SK-N-SH (cell line): ENCODE results near the gene PRXL2B. TPM values are rescaled to one million over a fixed set of nuclear protein-coding genes. Genes with fewer than 3 reads are reported as not detected.
A peak's percentile ranks its signal among the peaks of the same experiment; 100 is the strongest.

Source experiments
- CTCF ChIA-PET: fragments of 300-600, 350-600 bp; formaldehyde crosslinking; extraction: SDS; loops from one replicate; lab custom pipeline; 2021; lab: Yijun Ruan, JAX
- POLR2A ChIA-PET: fragments of 350-600 bp; sonication (Branson Sonifier 250); formaldehyde crosslinking; extraction: SDS; loops from one replicate; lab custom pipeline; 2020; ENCODE audit warnings: antibody characterized with exemption, inconsistent platforms; lab: Yijun Ruan, JAX
- DNase-seq: peaks from one replicate; pipeline ENCODE4 v3.0.0; 2012
- H2AFZ ChIP-seq: fragments of 200-600 bp; sonication (generic); 2 replicates; pipeline ENCODE4 v1.8.1; 2016; ENCODE audit warnings: antibody characterized with exemption, mild to moderate bottlenecking, low read depth
- H3F3A ChIP-seq: fragments of 200-600 bp; sonication (generic); replicated peaks from 2 replicates; pipeline ENCODE3; 2016; ENCODE audit warnings: antibody characterized with exemption, mild to moderate bottlenecking; ENCODE audit not compliant: insufficient read depth
- H3K27ac ChIP-seq, 2 experiments: fragments of 200-500 bp in 1 of 2; fragments of 200-600 bp in 1 of 2; sonication (Bioruptor generic) in 1 of 2; sonication (generic), shearing (Covaris generic) in 1 of 2; 2 replicates each; pipeline versions ENCODE4 v1.5.1 to v1.6.1; 2014 to 2016; ENCODE audit warnings: low read depth in 2 of 2, inconsistent platforms in 1 of 2, low read length in 1 of 2, mild to moderate bottlenecking in 1 of 2, mixed read lengths in 1 of 2
- H3K27me3 ChIP-seq: fragments of 200-600 bp; sonication (generic), shearing (Covaris generic); 2 replicates; pipeline ENCODE4 v1.6.1; 2016; ENCODE audit warnings: mixed run types; ENCODE audit not compliant: insufficient read depth
- H3K36me3 ChIP-seq, 2 experiments: fragments of 200-500 bp in 1 of 2; fragments of 200-600 bp in 1 of 2; sonication (Bioruptor generic) in 1 of 2; sonication (generic) in 1 of 2; replicated peaks in 1 of 2; 2 replicates each; pipeline versions ENCODE3 to v1.5.1; 2014 to 2016; ENCODE audit warnings: low read length in 1 of 2, mild to moderate bottlenecking in 1 of 2; ENCODE audit not compliant: insufficient read depth in 2 of 2, control insufficient read depth in 1 of 2
- H3K4me1 ChIP-seq, 2 experiments: fragments of 200-500 bp in 1 of 2; fragments of 200-600 bp in 1 of 2; sonication (Bioruptor generic) in 1 of 2; sonication (generic), shearing (Covaris generic) in 1 of 2; 2 replicates each; pipeline versions ENCODE4 v1.5.1 to v1.6.1; 2014 to 2016; ENCODE audit warnings: low read depth in 1 of 2, low read length in 1 of 2, mixed run types in 1 of 2; ENCODE audit not compliant: insufficient read depth in 2 of 2, control insufficient read depth in 1 of 2
- H3K4me2 ChIP-seq: fragments of 200-600 bp; sonication (generic), shearing (Covaris generic); 2 replicates; pipeline ENCODE4 v1.6.1; 2017; ENCODE audit warnings: mixed run types
- H3K4me3 ChIP-seq, 2 experiments: fragments of 200-500 bp in 1 of 2; fragments of 200-600 bp in 1 of 2; sonication (Bioruptor generic) in 1 of 2; sonication (generic), shearing (Covaris generic) in 1 of 2; 2 replicates each; pipeline versions ENCODE4 v1.5.1 to v1.8.1; 2014 to 2016; ENCODE audit warnings: low read depth in 2 of 2, inconsistent platforms in 1 of 2, low read length in 1 of 2, mild to moderate bottlenecking in 1 of 2, mixed read lengths in 1 of 2, moderate library complexity in 1 of 2
- H3K79me2 ChIP-seq: fragments of 200-600 bp; sonication (generic); 2 replicates; pipeline ENCODE4 v1.8.1; 2017; ENCODE audit warnings: mild to moderate bottlenecking; ENCODE audit not compliant: insufficient read depth
- H3K9ac ChIP-seq: fragments of 200-600 bp; sonication (generic); 2 replicates; pipeline ENCODE4 v1.6.1; 2017; ENCODE audit warnings: mixed run types
- H3K9me2 ChIP-seq: fragments of 200-600 bp; sonication (generic); 2 replicates; pipeline ENCODE4 v1.6.1; 2017; ENCODE audit warnings: mixed run types
- H3K9me3 ChIP-seq: fragments of 200-600 bp; sonication (generic); 2 replicates; pipeline ENCODE4 v1.6.1; 2017; ENCODE audit warnings: mixed run types, mild to moderate bottlenecking, moderate library complexity
- H4K20me1 ChIP-seq: fragments of 200-600 bp; sonication (generic); 2 replicates; pipeline ENCODE4 v1.6.1; 2017; ENCODE audit warnings: mild to moderate bottlenecking, mixed run types; ENCODE audit not compliant: insufficient read depth
- CTCF ChIP-seq: fragments of 200-600 bp; sonication (generic); IDR thresholded peaks from 2 replicates; pipeline ENCODE4 v1.6.1; 2017; ENCODE audit warnings: antibody characterized with exemption, mild to moderate bottlenecking, moderate library complexity
- EZH2phosphoT487 ChIP-seq: fragments of 200-600 bp; sonication (generic); IDR thresholded peaks from 2 replicates; pipeline ENCODE4 v1.6.1; 2017; ENCODE audit warnings: low read depth, mixed run types, mild to moderate bottlenecking, antibody characterized with exemption, moderate library complexity, borderline replicate concordance
- FOSL2 ChIP-seq: IDR thresholded peaks from 2 replicates; pipeline ENCODE4 v1.4.0; 2012; ENCODE audit warnings: low read depth, mild to moderate bottlenecking, moderate library complexity, borderline replicate concordance
- JUND ChIP-seq: IDR thresholded peaks from 2 replicates; pipeline ENCODE4 v1.4.0; 2012
- MAX ChIP-seq: IDR thresholded peaks from 2 replicates; pipeline ENCODE4 v1.4.0; 2012; ENCODE audit warnings: low read depth
- NFIC ChIP-seq: IDR thresholded peaks from 2 replicates; pipeline ENCODE4 v1.4.0; 2012; ENCODE audit warnings: borderline replicate concordance
- POLR2AphosphoS5 ChIP-seq: IDR thresholded peaks from 2 replicates; pipeline ENCODE4 v1.6.1; 2012; ENCODE audit warnings: low read depth, low read length
- RAD21 ChIP-seq: IDR thresholded peaks from 2 replicates; pipeline ENCODE4 v1.6.1; 2012; ENCODE audit warnings: mild to moderate bottlenecking, low read length
- RFX5 ChIP-seq: IDR thresholded peaks from 2 replicates; pipeline ENCODE4 v1.6.1; 2012; ENCODE audit warnings: mild to moderate bottlenecking, improper control_type of control experiment, low read length
- SIN3A ChIP-seq: IDR thresholded peaks from 2 replicates; pipeline ENCODE4 v1.6.1; 2012; ENCODE audit warnings: low read depth, mild to moderate bottlenecking, low read length, moderate library complexity, borderline replicate concordance
- SMC3 ChIP-seq: IDR thresholded peaks from 2 replicates; pipeline ENCODE4 v1.6.1; 2012; ENCODE audit warnings: low read depth, low read length, improper control_type of control experiment
- TAF1 ChIP-seq: IDR thresholded peaks from 2 replicates; pipeline ENCODE4 v1.6.1; 2012; ENCODE audit warnings: low read depth, mild to moderate bottlenecking, low read length, moderate library complexity, borderline replicate concordance
- TCF12 ChIP-seq: IDR thresholded peaks from 2 replicates; pipeline ENCODE4 v1.4.0; 2012
- TEAD4 ChIP-seq: IDR thresholded peaks from 2 replicates; pipeline ENCODE4 v1.4.0; 2012; ENCODE audit warnings: mild to moderate bottlenecking, borderline replicate concordance; ENCODE audit not compliant: insufficient read depth
- USF1 ChIP-seq: IDR thresholded peaks from 2 replicates; pipeline ENCODE4 v1.4.0; 2012; ENCODE audit warnings: low read depth, borderline replicate concordance
- ZBTB33 ChIP-seq: IDR thresholded peaks from 2 replicates; pipeline ENCODE4 v1.4.0; 2012; ENCODE audit warnings: low read depth, borderline replicate concordance
- WGBS: methylation state at CpG from one replicate; pipeline ENCODE4 v1.1.6; 2017; ENCODE audit warnings: low lambda C conversion rate; 5-methylcytosine and 5-hydroxymethylcytosine counted together
- polyA plus RNA-seq, 3 experiments: library from polyadenylated mRNA; depleted of rRNA; stranded (reverse); fragments of >200 nt; gene quantifications; 2 replicates each; pipeline ENCODE4 v1.2.3, GENCODE V29; 2012

PRXL2B gene
- polyA plus RNA-seq, 1 of the 3 experiments (the other 2 are of a cell fraction): 33.7 TPM

GRCh38 chr1:2553871-2554620 is 32.5 kb upstream of the PRXL2B start:
- no peak overlapping the region for H3K4me3 ChIP-seq
- DNase-seq: no peak
- ChIA-PET POLR2A (no interaction called here), CTCF (interaction anchor here (0.6 to 3.3 kb wide), 5 partner anchors 11 to 870 kb away, joined by 3 to 16 read pairs (median 6); no protein-coding TSS in a partner anchor)
- H4K20me1 ChIP-seq: no peaks in the 10 kb centered on the region
- no peak overlapping the region for H3K4me2 ChIP-seq
- H3F3A ChIP-seq: no peaks in the 10 kb centered on the region
- H3K9ac ChIP-seq: no peak overlapping the region
- H3K36me3 ChIP-seq: no peaks in the 10 kb centered on the region
- H3K9me2 ChIP-seq: no peaks in the 10 kb centered on the region
- no peak overlapping the region for H2AFZ ChIP-seq
- H3K27me3 ChIP-seq: no peaks in the 10 kb centered on the region
- no peaks in the 10 kb centered on the region for H3K79me2 ChIP-seq
- no peak overlapping the region for H3K27ac ChIP-seq
- 68% methylated on average over 21 of the region's 30 CpGs for WGBS
- peaks cover 0 to 4% of the 10 kb centered on the region in 2 experiments; a peak in 1 of 4 replicates for H3K4me1 ChIP-seq
- no peak for TF ChIP-seq TCF12
- no peak for TF ChIP-seq MAX
- TF ChIP-seq RFX5: no peak
- no peak for TF ChIP-seq EZH2phosphoT487
- no peak for TF ChIP-seq TAF1
- H3K9me3 ChIP-seq: no peaks in the 10 kb centered on the region

GRCh38 chr1:2554621-2555387 is 31.8 kb upstream of the PRXL2B start:
- 73% methylated on average over 8 of the region's 19 CpGs for WGBS
- Histone ChIP-seq H3K9me3 (no peaks in the 10 kb centered on the region), H3K4me2 (no peak overlapping the region), H3K36me3 (no peaks in the 10 kb centered on the region), H4K20me1 (no peaks in the 10 kb centered on the region), H3K4me3 (no peak overlapping the region), H3K9ac (no peak overlapping the region), H3K9me2 (no peaks in the 10 kb centered on the region)
- POLR2A ChIA-PET: no interaction called here
- CTCF ChIA-PET: interaction anchor here (0.6 to 3.3 kb wide), 8 partner anchors 10 to 870 kb away, joined by 3 to 16 read pairs (median 6); no protein-coding TSS in a partner anchor
- no peak for TF ChIP-seq ZBTB33
- TF ChIP-seq RAD21: peak; percentile 67
- TF ChIP-seq POLR2AphosphoS5: no peak
- peak; percentile 30 for TF ChIP-seq CTCF
- peak; percentile 49; the same call in 1 of the 2 replicates for TF ChIP-seq SMC3
- no peak for TF ChIP-seq SIN3A
- TF ChIP-seq FOSL2: no peak
- TF ChIP-seq JUND: no peak
- no peak for TF ChIP-seq USF1
- no peak for TF ChIP-seq TEAD4
- TF ChIP-seq NFIC: no peak
- TF ChIP-seq, all 33 proteins: peak for 3
- no peak overlapping the region for H2AFZ ChIP-seq
- H3K27ac ChIP-seq: no peak overlapping the region
- DNase-seq: peak; percentile 77
- H3K79me2 ChIP-seq: no peaks in the 10 kb centered on the region
- no peaks in the 10 kb centered on the region for H3K27me3 ChIP-seq
- no peaks in the 10 kb centered on the region for H3F3A ChIP-seq
- peaks cover 0 to 4% of the 10 kb centered on the region in 2 experiments; a peak in 1 of 4 replicates for H3K4me1 ChIP-seq
